LNCAP (cell line): Measurements from ENCODE around the gene RPL12.

Source experiments
- CTCF ChIP-seq: fragments of 450-650 bp; IDR thresholded peaks from 2 replicates; pipeline ENCODE4 v1.5.1; 2017; ENCODE audit warnings: mild to moderate bottlenecking

RPL12 gene

DNA sequence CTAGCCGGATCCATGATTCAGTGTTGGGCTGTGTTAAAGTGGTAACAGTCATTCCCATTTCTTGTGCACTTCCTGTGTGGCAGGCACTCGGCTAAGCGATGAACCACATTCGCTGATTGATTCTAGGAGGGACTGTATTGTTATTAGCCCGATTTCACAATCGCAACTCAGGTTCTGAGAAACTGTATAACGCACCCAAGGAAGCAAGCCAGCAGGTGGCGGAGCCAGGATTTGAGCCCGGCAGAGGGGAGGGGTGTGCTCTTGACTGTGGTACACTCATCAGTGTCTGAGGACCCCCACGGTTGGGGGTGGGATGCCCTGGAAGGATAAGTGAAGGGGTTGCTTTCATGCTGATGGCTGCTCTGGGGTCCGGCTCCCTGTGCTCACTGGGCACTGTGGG is 34.8 kb upstream of the RPL12 start:
- no peak for TF ChIP-seq CTCF

- TF ChIP-seq CTCF, result no peak
These were observed 31.5 kb upstream of the RPL12 start for GRCh38 chr9:127482662-127483061.

- TF ChIP-seq CTCF, result no peak
These were observed 28.4 kb upstream of the RPL12 start for GRCh38 chr9:127479507-127480081.

DNA sequence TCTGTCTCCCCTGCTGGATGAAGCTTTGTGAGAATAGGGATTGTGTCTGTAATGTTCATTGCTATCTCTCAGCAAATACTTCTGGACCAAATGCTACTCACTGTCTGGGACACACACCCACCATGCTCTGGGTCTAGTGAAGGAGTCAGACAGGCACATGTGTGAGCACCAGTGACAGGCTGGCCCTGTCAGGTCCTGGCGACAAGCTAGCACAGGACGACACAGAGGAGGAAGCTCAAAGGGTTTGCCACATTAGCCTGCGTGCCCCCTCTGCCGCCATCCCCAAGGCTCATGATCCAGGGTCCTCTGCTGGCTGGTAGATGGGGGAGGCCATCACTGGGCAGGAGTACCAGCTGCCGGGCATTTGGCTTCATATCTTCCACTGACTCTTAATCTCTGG is 23.4 kb upstream of the RPL12 start:
- no peak for TF ChIP-seq CTCF

- no peak for TF ChIP-seq CTCF
These were observed 22.7 kb upstream of the RPL12 start for GRCh38 chr9:127473932-127474331.

GRCh38 chr9:127473501-127473900 is 22.3 kb upstream of the RPL12 start:
- no peak for TF ChIP-seq CTCF

DNA sequence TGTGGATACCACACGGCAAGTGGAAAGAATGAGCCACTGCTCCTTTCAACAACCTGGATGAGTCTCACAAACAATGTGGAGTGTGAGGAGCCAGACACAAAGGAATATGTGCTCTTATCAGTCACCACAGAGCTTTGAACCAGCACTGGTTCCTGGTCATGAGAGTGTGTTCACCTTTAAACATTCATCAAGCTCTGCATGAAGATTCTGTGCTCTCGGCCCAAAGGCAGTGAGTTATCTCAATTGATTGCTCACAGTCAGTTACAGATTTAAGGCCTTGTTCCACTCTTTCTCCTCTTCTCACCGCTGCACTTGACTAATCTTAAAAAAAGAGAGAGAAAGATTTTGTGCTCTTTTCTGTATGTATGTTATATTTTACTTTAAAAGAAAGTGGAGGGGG is 19.5 kb upstream of the RPL12 start:
- TF ChIP-seq CTCF, result no peak

GRCh38 chr9:127467621-127468020 is 16.4 kb upstream of the RPL12 start:
- no peak for TF ChIP-seq CTCF
